GM04503 (cell line): Measurements from ENCODE around the gene NACAD.
"Not testable (repeated sequence)": the region's sequence is repeated elsewhere in the genome, so short reads cannot be mapped to it uniquely, and the experiment has no call there.

Source experiments
- DNase-seq: peaks from one replicate; pipeline ENCODE4 v3.0.0-alpha.2; 2012; ENCODE audit warnings: low read depth

NACAD gene

GRCh38 chr7:45117582-45117981 lies 28.8 kb upstream of the NACAD start:
- DNase-seq = no peak

- DNase-seq = no peak
Observed at GRCh38 chr7:45116048-45116447, 27.3 kb upstream of the NACAD start.

GRCh38 chr7:45114926-45115325 lies 26.2 kb upstream of the NACAD start:
- no peak for DNase-seq

DNA sequence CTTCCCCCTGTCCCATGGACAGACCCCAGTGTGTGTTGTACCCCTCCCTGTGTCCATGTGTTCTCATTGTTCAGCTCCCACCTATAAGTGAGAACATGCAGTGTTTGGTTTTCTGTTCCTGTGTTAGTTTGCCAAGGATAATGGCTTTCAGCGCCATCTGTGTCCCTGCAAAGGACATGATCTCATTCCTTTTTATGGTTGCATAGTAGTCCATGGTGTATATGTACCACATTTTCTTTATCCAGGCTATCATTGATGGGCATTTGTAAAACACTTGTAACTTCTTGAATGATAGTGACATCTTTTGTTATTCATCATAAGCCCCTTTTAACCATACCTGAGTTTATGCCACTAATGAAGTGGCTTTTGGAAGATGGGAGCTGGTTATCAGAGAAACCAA lies 25.5 kb upstream of the NACAD start:
- DNase-seq = not testable (repeated sequence)

DNA sequence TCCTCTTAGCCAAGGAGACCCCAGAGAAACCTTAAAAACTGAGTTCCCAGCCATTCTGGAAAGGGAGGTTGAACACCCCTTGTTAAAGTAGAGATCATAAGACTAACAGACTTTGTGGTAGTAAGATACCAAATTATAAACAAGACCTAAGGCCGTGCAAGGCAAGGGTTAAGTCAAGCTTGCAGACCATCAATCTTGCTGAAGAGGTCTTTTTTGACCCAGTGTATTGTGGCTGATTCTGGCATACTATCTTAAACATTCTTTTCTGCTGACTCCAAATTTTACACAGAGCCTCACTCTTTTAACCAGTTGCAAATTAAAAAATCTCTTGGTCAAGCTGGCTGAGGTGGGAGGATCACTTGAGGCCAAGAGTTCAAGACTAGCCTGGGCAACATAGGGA lies 23.9 kb upstream of the NACAD start:
- DNase-seq = no peak

- peak; percentile 68 for DNase-seq
Observed at GRCh38 chr7:45111298-45112223, 22.8 kb upstream of the NACAD start, which contains the start of gene TBRG4. Gene TBRG4, minus strand, starts transcription at chr7:45111697. Its CDS starts 2,460 bp downstream, at chr7:45109237.

DNA sequence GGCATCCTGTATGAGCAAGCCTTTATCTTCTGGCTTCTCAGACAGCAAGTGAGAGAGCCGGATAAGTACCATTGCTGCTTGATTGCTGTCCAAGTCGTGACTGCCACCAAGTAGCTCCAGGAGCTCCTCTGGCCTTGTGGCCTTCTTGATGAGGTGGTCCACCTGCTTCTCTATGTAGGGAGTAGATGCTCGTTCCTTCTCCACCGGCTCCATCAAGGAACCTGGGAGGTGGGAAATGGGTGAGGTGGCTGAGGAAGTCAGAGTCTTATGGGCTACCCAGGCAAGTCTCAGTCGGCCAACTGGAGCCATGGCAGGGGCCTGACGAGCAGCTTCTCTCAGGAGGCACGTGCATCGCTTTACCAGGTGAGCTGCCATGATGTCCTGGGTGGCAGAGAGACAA lies 20.1 kb upstream of the NACAD start:
- no peak for DNase-seq

DNA sequence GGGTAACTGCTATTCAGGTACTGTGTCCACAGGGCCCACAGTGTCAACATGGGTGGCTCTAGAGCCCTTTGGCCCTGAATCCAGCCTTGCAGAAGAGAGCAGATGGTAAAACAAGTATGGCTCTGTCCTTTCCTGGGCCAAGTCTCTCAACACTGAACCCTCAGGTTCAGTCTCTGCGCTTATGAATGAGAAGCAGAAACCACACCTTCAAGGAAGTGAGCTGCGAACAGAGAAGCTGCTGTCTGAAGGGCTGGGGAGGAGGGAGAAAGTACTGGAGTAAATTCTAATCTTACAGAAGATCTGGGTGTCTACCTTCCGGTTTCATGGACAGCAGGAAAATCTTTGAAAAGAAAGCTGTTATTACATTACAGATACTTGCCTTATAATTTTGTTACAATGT lies 18.6 kb upstream of the NACAD start:
- DNase-seq = no peak

GRCh38 chr7:45106820-45107219 lies 18.1 kb upstream of the NACAD start:
- DNase-seq = no peak

DNA sequence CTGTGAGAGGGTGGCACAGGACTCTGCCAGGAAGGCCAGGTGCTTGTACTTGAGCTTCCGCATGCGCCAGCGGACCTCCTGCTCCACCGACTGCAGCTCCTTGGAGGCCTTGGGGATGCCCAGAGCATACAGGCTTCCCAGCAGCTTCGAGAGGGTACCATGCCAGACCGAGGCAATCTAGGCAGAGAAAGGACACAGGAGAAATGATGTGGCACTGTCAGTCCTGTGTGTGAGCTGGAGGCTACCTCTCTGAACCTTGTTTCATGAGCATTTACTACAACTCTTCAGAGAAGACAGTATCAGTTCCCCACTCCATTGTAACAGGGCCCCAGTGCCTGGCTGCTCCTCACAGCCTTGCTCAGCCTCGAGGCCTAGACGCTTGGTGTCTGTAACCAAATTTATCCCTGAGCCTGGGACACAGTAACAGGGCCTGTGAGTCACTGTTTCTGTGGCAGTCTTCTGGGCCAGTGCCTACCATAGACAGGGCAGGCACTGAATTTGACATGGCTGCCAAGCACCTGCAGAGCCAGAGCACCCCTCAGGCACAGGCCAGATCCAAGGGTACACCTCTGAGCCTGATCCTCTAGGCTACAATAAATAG lies 16.9 kb upstream of the NACAD start:
- DNase-seq = no peak

- no peak for DNase-seq
Observed at GRCh38 chr7:45104844-45105587, 16.2 kb upstream of the NACAD start.

DNA sequence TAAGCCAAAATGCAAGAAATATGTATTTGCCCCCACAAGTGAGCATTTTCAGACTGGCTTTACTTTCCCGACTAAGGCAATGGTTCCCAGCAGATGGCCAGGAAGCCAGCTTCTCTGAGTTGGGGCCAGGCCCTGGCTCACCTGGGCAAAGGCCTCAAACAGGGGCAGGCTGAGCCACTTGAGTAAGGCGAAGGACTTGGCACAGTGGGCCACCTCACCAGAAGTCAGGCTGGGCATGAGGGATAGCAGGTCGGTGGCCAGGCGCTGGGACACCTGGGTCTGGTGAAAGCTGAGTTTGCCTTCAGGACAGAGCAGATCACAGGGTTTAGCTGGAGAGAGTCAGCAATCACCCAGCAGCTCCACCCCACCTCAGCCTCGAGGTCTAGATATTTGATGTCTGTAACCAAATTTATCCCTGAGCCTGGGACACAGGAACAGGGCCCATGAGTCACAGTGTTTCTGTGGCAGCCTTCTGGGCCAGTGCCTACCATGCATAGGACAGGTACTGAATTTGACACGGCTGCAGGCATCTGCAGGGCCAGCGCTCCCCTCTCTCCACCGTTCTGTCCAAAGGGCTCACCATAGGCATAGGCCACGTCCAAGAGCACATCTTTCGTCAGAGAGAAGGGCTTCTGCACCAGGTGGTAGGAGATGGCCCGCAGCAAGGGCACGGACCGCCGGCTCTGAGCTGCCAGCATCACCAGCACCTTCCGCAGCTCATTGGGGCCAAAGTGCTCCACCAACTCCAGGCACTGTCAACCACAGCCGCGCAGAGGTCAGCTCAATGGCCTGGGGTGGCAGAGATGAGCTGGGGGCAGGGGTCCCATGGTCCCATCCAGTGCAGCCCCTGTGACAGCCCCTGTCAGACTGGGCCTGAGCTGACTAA lies 15.4 kb upstream of the NACAD start:
- no peak for DNase-seq

DNA sequence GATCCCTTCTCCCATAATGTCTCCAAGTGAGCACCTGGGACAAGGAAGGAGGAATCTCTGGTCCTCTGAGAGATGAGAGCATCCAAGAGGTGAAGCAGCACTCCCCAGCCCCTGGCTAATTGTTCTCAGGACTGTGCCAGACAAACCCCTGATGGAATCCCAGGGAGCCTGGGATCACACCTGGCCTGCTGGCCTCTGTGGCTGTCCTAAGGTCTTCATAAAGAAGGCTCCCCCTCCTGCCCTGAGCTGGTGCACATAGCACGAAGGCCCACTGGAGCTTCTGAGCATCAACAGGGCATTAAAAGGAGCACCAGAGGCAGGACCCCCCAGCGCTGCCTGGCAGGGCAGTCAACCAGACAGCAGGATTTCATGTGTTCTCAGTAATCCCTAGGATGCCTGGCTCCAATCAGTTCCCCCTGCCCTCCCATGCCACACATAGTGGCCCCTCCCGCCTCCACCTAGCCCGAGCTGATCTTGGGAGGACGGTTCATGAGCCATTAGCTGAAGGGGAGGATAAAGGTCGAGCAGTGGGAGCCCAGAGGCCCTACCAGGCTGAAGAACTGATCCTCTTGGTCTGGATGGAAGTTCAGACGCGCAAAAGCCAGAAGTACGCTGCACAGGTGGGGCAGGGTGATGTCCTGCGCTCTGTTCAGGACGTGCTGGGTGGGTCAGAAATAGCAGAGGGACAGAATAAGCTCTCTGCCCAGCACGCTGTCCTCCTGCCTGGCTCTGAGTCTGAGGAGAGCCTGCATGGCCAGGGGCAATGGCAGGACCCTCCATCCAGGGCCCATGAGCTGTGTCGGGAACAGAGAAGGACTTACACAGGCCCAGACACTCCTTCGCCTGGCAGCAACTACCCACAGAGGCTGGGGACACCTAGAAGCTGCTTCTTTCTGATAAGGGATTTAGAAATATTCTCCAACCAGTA lies 14.3 kb upstream of the NACAD start:
- DNase-seq = no peak

DNA sequence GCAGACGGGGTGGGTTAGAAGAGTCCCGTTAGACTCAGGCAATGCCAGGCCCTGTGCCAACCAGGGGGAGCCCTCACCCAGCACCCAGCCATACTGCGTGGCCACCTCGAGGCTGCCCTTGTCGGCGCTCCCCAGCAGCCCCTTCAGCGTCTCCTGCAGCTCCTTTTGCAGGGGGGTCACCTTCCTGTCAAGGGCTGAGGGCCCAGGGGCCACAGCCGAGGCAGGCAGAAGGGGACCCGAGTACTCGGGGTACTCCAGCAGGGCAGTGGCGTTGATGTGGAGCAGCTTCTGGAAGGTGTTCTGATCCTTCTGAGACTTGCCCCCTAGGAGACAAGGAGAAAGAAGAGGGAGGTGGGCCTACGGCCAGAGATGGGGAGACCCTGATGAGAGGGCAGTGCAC lies 13.0 kb upstream of the NACAD start:
- DNase-seq = no peak

DNA sequence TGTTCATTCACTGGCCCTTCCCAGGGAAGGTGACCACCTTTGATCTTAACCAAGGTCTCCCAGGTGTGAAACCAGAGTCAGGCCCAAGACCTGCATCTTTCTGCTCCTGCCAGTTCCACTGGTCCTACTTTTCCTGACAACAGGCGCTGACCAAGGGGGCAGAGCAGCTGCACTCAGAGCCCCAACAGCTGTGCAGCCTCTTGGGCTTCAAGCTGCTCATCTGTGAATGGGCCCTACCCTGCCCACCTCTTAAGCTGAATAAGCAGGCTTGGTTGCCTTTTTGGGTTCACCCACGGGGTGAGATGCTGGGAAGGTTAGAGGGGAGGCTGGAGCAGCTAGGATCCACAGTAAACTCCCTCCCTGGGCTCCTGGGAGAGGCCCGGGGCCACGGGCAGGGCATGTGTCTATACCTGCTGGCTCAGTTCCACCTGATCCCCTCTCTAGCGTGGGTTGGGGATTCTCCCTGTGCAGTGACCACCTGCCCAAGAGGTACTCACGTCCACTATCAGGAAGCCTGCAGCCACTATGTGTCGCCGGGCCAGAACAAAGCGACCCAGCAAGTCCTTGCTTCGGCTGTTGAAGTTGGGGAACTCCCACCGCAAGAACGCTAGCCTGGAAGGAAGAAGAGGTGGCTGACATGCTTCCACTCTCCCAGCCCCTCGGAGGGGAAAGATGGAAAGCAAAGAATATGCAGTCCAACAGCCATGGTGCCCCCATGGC lies 12.2 kb upstream of the NACAD start:
- DNase-seq = no peak

GRCh38 chr7:45099891-45100760 lies 11.4 kb upstream of the NACAD start:
- DNase-seq = no peak

- DNase-seq = no peak
Observed at GRCh38 chr7:45098983-45099839, 10.4 kb upstream of the NACAD start.

GRCh38 chr7:45092931-45093235 lies 4.1 kb upstream of the NACAD start:
- DNase-seq = no peak
